Fibroblast of skin of scalp (primary cell): ENCODE data around the gene KY.

ENCODE experiments used
- DNase-seq: peaks from one replicate; pipeline ENCODE4 v3.0.0-alpha.2; 2013

The KY gene

DNA sequence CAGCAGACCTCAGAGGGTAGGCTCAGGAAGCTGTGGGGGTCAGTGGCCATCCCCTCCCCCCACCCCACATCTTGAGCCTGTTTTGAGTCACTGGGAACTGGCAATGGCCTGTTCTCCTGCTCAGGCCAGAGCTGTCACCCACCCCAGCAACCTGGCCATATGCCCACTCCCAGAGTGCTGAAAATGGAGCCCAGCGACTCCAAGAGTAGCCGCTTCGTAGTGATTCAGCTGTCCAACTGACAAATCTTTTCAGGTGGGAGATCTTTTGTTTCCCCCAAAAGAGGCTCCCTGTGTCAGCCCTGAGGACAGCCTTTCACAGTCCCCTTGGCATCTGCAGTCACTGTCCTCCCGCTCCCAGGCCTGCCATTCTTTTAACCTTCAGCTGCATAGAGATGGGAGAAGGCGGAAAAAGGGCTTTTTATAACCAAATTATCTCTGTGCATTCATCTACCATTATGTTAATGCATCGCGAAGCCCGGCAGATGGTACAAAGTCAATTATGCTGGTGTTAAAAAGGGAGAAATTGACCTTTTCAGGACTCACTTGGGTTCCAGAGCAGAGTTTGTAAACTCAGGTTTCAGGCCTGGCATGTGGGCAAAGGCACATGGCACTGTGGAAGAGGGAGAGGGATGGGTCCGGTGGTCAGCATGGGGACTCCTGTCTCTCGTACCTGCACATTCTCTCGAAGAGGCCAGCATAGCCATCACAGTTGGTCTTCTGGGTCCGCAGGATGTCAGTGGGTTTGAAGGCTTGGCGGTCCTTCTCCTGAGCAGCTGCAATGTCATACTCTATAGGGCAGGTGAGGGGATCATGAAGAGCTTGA lies 32.1 kb downstream of the KY start:
- DNase-seq: no peak

DNA sequence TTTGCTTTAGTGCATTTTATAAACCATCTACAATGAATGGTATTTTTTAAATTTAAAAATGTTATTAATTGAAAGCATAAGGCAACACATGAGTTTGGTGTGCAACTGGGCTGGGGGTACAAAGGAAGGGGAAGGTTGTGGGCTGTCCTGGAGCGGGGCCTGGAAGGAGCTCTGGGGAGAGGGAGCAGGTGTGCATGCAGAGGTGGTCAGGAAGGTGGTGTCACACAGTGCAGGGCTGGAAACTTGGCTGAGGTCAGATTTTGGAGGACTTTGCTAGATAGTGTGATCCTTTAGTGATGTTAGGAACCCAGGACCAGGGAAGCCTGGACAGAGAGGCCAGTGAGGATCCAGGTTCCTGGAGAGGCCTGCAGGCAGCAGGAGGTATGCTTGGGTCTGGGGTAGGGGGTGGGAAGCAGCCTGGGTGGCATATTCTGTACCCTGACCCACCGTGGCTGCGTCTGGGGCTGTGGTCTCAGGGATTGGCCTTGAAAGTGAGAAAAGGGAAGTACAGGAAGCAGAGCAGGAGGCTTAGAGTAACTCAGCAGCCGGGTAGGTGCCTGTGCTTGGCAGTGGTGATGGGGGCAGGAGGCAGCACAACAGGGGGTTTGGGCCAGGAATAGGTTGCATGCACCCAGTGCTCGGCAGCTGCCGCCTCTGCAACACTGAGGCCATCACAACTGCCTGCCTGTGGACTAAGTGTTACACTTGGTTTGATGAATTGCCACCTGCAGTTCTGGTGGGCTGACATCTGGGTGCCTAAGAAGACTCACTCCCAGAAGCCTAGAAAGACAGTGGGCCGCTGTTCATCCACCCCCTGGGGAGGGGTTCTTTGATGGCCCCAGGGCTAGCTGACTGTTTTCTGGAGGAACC lies 33.0 kb downstream of the KY start:
- no peak for DNase-seq

DNA sequence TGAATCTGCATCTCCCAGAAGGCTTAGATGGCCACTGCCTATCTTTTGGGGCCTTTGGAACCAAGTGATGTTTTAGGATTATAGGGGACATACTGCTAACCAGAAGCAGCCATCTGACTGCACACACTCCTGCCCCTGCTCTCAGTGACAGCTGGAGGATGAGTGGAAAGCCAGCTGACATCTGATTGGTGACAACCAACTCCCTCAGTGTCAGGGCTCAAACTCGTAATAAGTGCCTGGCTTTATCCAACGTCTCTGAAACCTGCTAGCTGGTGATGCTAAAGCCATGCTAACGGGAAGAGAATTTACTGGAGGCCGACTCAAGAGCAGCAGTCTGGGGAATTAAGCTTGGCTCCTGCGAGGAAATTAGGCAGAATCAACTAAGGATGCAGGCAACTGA lies 35.1 kb downstream of the KY start:
- DNase-seq: no peak

DNA sequence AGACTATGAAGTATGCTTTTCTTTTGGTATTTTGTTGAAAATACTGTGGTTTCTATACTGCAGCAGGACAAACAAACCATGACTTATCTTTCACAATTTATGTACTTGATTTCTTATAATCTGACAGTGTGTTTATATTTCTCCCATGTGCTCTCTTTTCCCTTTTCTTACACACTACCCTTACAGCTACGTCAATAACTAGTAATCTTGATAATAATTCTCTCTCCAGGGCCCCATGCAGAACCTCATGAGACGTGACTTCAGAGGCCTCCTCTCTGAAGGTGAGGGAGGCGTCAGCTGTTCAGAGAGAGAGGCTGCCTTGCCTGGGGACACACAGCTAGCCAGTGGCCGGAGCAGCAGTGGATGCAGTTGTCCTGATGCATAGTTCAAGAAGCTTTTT lies 35.9 kb downstream of the KY start:
- DNase-seq: no peak

DNA sequence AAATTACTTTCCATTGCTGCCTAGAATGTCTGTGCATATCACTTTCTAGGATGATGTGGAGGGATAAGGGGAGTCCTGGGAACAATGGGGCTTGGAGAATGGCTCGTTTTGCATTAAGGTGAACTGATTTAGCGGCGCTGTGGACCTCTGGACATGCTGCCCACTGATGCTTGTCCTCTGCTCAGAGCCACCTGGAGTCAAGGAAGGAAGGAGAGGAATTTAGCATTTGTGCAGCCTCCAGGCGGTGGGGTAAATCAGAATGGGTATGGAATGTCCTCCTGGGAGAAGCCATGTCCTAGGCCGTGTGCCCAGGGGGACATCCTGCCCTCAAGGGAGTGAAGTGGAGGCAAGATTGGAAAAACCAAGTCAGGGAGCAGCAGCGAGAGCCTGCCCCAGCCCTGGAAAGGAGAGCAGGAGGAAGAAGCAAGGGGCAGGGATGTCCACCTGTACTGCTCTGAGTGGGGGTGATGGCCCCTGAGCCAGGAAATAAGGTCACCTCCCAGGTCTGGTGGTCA lies 37.8 kb downstream of the KY start:
- no peak for DNase-seq

DNA sequence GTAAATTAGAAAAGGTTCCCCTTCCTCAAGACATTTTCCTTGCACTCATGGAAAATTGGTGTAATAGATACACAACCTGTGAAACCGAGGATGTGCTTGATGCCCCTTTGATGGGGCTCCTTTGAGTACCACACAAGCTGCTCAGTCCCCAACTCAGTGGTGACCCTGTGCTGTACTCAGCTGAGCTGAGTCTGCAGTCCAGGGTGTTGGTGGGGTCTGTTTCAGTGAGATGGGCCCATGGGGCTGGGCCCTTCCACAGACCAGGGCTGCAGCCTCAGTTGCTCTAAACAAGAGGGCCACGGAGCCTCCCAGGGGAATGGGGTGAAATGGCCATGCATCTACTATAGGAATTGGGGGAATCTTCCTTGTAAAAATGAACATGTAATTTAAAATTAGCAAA lies 39.3 kb downstream of the KY start:
- DNase-seq: no peak

DNA sequence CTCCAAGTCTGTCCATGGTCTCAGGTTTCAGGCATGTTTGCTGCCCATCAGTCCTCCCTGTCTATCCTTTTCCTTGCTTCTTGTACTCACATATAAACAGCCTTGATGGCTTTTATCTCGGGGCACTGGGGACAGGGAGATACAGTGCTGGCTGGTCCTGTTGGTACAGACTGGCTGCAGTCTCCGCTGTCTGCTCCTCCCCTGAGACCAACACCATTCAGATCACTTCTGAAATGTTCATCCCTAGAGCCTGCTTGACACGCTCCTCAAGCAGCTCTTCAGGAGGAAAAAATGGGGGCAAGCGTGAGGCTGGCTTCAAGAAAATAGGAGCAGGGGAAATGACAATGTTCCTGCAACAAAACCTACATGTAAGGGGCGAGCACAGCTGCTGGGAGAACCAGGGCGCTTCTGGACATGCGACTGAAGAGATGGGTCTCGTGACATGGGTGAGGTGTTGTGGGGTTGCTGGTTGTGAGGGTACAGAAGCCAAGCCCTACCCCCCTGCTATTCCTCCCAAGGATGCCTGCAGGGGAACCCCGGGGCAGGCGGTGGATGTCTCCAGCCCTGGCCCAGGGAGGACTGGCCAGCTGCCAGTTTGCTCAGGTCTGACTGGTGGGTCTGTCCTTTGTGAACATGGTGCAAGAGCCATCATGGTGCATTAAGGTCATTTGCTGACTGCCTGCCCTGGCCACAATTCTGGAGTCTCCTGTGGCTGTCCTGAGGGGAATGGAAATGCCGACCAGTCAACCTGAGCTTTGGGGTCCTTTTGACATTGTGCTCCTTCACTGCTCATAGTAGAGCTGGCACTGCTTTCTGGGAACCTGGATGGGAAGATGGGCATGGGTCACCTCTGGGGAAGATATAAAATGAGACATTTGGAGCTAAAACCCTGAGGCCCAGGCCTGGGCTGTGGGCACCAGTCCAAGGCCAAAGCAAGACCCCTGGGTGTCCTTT lies 40.1 kb downstream of the KY start:
- DNase-seq: no peak

DNA sequence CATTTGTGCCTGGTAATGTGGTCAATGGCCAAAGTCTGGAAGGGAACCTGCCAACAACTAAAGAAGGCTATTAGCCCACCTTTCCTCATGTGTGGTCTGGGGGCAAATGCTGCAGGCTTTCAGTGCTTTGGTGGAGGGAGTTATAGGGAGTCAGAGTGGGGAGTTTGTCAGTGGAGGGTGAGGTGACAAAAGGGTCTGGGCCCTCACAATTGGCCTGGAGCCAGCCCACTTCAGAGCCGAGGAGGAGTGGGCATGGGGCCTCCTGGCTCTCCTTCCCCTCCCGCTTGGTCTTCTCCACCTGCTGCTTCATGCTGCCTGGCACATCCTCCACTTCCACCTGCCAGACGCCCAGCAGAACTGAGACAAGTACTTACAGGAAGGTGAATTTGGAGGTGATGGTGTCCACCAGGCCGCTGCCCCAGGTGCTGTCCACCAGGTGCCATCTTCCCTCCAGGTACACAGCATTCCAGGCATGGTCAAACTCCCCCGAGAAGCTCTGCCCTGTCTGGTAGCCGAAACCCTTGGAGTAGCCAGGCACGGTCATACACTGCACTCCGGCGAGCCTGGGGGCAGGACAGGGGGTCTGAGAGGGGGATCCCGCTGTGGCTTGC lies 40.9 kb downstream of the KY start:
- DNase-seq: no peak

DNA sequence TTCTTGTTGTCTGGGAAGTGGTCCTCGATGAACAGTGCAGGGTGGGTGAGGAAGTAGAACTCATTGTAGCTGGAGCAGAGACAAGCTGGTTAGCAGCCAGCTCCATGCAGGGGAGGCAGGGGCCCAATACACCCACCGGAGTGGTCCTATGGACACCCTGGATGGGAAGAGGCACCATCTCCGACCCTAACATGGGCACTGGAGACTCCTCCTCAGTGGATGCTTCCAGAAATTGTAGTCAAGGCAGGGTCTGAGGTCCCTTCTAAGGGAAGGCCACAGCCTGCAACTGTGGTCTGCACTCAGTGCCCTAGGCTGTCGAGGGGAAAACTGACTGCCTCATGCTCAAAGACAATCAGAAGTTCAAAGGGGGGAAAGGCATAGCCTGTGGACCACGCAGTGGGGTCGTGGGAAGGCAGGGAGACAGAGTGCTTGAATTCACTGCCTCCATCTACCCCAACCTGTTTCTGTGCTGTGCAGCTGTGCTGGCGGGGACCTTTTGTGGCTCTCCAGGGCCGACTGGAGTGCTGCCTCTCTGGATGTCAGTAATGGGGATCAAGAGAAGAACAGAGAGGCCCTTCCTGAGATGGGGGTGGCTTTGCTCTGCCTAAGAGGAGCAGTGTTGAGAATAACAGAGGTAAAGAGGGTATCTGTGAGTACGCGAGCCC lies 41.9 kb downstream of the KY start:
- DNase-seq: no peak

DNA sequence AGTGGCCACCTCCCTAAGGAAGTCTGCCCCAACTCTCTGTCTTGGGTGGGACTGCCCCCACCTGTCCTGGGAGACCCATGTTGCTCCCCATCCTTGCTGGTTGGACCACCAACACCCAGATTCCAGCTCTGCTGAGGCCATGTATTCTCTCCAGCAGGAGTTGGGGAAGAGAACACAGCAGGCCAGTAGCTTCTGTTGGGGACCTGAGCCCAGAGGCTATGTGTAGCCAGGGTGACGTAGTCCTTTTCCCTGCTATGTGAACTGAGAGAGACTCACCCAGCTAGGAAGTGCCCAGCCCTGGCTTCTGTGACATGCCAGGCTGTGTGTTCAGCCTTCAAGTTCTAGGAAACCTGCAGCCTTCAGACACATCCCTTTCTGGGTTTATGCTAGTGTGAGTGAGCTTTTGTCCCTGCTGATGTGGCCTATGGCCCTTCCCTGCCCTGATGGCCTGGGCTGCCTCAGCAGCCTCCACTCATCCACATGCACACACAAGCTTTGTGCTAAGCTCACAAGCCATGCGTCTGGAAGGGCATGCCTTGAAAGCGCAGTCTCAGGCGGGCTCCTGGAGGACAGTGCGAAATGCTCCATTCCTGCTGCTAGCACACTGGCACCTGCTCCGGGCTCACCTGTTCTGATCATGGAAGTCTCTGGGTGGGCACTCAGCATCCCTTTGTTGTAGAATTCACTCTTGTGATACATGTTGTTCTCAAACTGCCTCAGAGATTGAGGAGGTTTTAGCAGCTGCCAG lies 42.6 kb downstream of the KY start:
- no peak for DNase-seq

DNA sequence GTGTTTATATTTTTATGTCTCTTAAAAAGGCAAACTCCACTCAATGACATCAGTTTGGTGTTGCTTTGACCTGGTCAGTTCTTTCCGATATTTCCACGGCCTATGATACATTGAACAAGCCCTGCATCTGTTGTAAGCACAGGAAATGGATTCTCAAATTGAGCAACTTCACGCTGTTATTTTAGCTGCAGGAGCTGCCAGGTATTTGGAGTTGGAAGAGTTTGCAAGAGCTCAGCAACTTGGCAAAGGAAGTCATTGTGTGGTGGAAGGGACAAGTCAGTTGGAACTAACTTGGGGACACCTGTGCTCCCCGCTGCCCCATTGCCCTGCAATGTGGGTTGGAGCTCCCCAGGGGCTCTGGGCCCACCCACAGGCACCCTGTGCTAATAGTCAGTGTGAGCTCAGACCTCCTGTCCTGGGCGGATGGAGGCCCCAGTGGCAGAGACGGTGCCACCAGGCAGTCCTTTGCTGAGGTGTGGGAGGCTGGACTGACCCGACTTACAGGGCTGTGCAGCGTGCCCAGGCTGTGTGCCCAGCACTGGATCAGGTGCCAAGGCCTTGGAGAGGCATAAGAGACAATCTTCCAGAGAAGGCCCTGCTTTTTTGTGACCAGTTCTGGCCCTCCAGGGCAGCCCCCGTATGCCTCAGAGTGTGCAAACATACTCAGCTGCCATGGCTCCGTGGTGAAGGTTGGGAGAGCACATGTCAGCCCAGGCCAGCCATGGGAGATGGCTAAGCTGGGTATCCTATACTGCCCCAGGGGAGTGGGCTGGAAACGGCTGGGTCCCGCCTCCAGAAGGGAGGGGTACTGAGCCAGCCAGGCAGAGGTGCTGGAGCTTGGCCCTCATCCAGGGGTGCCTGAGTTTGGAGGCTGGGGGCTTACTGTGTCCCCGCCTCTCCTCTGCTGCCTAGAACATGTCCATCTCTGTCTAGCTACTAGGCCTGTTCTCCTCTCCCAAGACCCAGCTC lies 43.5 kb downstream of the KY start:
- no peak for DNase-seq

DNA sequence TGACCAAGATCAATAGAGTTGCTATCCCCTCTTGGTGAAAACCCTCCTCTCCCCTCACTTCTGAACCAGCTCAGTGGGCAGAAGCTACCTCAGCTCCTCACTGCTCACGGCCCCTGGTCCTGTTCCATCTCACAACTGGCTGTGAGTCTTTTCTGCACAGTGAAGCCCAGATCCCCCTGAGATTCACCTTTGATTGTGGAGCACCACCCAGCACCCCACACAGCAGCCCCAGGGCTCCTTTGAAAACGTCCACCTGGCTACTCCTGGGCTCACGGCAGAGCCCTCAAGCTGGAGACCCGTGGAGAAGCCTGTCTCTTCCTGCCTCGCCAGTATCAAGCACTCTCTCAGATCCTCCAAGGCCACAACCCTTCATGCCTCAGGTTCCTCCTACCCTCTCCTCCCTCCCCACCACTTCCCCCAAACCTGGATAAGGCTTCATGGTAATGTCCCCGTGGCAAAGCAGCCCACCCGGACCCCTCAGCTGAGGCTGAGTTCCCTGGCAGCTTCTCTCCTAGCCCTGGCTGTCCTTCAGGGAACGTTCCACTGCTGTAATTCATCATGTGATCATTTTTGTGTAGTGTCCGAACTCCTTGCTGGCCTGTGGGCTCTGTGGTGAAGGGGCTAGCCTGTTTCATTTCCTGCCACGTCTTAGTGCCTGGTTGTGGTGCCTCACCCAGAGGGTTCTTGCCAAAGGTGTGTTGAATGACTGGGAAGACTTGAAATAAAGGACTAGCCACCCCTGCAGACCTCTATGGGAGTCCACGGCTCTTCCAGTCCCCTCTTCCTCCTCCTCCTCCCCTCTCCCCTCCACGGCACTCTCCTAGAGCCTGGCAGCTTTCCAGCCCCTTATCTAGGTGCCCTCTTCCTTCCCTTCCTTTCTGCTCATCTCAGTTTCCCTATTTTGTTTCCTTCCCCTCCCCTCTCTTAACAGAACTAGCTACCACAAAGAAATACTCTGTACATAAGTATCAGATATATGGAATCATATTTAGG lies 44.5 kb downstream of the KY start:
- DNase-seq: no peak

DNA sequence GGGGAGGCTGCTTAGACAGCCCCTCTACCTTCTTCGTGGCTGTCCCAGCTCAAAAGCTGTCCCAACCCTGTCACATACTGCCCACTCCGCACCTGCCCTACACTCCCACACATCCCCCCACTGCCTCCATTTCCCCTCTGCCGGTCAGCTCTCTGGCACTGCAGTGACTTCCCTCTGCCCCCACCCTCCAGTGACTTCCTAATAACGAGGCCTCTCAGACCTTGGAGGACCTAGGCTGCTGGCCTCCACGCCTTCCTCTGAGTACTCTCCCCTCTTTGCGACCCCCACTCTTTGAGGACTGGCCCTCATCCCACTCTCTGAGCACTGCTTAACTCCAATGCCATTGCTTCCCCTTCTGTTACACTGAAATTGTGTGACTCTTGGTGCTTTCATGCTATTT lies 45.3 kb downstream of the KY start:
- DNase-seq: no peak

DNA sequence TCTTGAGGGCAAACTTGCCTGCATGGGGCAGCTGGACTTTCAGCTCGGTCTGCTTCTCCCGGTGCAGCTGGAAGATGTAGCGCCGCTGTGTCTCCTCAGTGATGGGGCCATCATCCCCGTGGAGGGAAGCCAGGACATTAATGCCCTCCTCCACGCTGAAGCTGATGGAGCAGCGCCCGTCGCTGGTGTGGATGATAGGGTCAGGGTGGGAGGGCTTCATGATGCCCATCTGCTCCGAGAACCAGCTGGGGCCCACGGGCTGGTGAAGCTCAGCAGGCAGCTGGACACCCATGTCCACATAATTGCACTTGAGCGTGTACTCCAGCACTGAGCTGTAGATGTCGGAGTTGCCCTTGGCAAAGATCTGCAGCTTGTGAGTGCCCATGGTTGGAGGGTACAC lies 46.9 kb downstream of the KY start:
- DNase-seq: no peak

DNA sequence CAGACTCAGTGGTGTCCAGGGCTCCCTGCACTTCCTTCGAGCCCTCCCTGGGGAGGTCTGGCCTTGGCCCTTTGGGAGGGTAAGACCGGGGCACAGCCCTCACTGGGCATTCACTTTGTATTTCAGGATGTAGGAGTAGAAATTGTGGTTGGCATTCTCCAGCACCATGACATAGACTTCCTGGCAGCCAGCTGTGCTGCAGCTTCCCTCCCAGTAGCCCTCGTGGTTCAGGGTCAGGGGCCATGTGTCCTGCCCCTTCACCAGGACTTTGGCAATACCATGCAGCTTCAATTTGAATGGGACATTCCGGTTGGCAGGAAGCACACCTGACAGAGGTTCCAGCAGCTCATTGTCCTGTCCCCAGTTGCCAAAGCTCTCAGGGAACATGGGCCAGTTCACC lies 47.3 kb downstream of the KY start:
- no peak for DNase-seq

DNA sequence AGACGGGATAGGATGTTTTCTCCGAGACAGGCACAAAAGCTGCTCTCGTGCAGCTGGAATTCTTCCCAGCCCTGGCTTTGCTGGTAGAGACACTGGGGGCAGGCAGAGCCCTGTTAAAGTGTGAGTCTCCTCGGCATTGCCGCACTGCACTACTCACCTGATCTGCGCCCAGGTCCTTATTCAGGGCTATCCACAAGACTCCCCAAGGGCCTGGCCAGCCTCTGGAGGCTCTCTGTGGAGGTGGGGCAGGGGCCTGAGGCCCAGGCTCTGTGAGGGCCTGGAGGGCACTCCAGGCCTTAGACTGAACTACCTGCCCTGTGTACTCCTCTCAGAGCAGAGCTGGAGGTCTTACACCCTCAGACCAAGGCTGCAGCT lies 48.4 kb downstream of the KY start:
- no peak for DNase-seq

DNA sequence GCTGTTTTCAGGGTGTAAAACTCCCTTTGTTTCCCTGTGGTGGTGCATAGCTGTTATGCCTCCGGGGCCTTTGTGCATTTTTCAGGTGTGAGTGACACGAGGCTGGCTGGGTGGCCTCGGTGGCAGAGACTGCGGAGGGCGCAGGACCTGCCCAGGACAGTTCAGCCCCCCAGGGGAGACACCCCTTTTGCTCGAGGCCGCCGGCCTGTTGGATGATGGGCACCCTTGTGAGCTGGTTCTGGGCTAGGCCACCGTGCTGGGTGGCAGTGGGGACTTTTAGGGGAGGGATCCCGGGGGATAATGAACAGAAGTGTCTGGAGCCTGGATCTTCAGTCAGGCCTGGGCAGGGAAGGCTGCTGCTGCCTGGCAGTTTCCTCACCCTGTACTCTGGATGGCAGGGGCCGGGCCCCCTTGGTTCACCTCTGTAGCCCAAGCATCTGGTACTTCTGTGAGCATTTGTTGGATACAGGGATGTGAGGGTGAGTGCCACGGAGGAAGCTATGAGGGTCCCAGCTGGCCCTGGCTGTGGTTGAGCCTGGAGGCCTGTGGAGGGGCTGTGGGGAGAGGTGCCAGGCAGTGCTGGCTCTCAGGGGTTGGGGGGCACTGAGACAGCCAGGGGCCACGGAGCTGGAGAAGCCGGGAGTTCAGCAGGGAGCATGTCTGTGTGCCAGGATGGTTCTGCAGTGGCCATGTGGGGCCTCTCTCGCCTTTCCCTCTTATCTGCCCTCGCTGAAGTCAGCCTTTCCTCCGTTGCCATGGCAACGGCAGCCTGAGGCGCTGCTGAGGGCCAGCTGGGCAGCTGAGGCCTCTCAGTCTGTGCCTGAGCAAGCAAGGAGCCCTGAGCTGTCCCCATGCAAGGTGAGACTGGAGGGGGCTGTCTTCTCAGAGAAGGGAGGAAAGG lies 49.0 kb downstream of the KY start:
- peak; percentile 38 for DNase-seq
